ENCODE measurements around the gene FTL. TPM values are rescaled to one million over a fixed set of nuclear protein-coding genes. Genes with fewer than 3 reads are reported as not detected.

FTL gene
- total and polyA plus RNA-seq, 2 experiments from 2014 or later: 8,878 to 15,987 TPM

DNA sequence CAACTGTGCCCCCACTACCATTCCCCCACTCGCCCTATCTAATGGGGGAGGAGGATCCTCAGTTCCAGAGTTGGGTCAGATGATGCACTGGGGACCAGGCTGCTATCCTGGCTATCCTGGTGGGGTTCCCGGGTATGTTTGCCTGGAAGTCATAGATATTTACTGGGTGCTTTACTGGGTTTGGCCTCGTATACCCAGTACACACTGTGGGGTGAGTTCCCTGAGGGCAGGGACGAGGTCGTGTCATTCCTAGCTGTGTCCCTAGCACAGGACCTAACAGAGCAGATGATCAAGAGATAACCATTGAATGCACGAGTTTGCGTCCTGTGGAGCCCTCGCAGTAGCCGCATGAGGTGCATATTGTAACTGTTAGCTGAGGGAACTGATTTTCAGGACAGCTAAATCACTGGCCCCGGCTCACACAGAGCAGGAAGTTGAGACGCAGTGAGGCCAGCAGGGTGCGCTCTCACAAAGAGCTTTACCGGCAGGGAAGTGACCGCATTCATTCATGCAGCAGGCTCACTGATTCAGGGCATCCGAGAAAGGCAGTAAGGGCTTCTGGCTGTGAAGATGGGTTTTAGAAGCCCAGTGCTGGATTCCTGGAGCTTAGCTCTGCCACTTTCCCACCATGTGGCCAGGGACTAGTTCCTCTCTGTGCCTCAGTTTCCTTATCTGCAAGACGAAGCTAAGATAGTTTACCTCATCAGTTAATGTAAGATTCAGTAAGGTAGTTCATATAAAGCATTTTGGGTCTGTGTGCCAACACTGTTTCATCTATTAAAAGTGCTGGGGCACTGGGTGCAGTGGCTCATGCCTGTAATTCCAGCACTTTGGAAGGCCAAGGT lies 34.6 kb downstream of the FTL start:
- Histone ChIP-seq H3K27me3 (no peaks in the 10 kb centered on the region), H3K9me2 (replicated peaks; ENCODE audit: insufficient read depth) (no peaks in the 10 kb centered on the region), H4K20me1 (ENCODE audit: insufficient read depth, poor library complexity, severe bottlenecking) (no peaks in the 10 kb centered on the region), H3K9me3 (ENCODE audit: low read depth) (no peaks in the 10 kb centered on the region), H3K36me3 (replicated peaks; ENCODE audit: insufficient read depth, low read depth) (no peaks in the 10 kb centered on the region), H3K4me1 (ENCODE audit: insufficient read depth) (peaks cover 2% of the 10 kb centered on the region), H3K4me2 (no peak overlapping the region), H3K79me2 (peaks cover 36% of the 10 kb centered on the region), H3K27ac (no peak overlapping the region), H3K4me3 (no peak overlapping the region), H2AFZ (no peak overlapping the region)
- 60% methylated on average over 16 of the region's 16 CpGs for WGBS (ENCODE audit: low lambda C conversion rate, missing lambda C conversion rate)
- TF ChIP-seq, protein P1, sequence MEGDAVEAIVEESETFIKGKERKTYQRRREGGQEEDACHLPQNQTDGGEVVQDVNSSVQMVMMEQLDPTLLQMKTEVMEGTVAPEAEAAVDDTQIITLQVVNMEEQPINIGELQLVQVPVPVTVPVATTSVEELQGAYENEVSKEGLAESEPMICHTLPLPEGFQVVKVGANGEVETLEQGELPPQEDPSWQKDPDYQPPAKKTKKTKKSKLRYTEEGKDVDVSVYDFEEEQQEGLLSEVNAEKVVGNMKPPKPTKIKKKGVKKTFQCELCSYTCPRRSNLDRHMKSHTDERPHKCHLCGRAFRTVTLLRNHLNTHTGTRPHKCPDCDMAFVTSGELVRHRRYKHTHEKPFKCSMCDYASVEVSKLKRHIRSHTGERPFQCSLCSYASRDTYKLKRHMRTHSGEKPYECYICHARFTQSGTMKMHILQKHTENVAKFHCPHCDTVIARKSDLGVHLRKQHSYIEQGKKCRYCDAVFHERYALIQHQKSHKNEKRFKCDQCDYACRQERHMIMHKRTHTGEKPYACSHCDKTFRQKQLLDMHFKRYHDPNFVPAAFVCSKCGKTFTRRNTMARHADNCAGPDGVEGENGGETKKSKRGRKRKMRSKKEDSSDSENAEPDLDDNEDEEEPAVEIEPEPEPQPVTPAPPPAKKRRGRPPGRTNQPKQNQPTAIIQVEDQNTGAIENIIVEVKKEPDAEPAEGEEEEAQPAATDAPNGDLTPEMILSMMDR (IDR thresholded peaks at IDR 0.05; ENCODE audit: poor library complexity): peak; percentile 58
- TF ChIP-seq EZH2 (IDR thresholded peaks at IDR 0.05; ENCODE audit: borderline replicate concordance) (no peak), EZH2phosphoT487 (IDR thresholded peaks at IDR 0.05; ENCODE audit: low read depth, severe bottlenecking, unreplicated experiment) (no peak)
- DNase-seq (ENCODE audit: low spot score): peak; percentile 79

DNA sequence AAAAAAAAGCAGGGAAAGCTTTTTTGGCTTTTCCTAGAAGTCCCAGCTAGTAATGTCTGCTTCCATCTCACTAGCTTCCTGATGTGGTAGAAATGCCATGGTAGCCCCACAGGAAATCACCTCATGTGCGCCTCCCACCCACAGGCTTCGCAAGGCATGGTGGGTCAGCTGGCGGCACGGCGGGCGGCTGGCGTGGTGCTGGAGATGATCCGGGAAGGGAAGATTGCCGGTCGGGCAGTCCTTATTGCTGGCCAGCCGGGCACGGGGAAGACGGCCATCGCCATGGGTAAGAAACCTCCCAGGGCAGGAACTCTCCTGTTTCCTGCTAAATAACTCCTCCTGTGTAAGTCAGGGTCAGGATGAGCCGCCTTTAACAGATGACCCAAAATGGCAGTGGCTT lies 39.0 kb downstream of the FTL start:
- Histone ChIP-seq H3K79me2 (peaks cover 2% of the 10 kb centered on the region), H2AFZ (no peak overlapping the region), H3K4me1 (ENCODE audit: insufficient read depth) (no peaks in the 10 kb centered on the region), H4K20me1 (ENCODE audit: insufficient read depth, poor library complexity, severe bottlenecking) (no peaks in the 10 kb centered on the region), H3K36me3 (replicated peaks; ENCODE audit: insufficient read depth, low read depth) (no peaks in the 10 kb centered on the region), H3K27ac (no peak overlapping the region), H3K9me3 (ENCODE audit: low read depth) (no peaks in the 10 kb centered on the region), H3K27me3 (no peaks in the 10 kb centered on the region), H3K9me2 (replicated peaks; ENCODE audit: insufficient read depth) (no peaks in the 10 kb centered on the region), H3K4me2 (no peak overlapping the region), H3K4me3 (no peak overlapping the region)
- 99% methylated on average over 15 of the region's 15 CpGs for WGBS (ENCODE audit: low lambda C conversion rate, missing lambda C conversion rate)
- no peak for TF ChIP-seq EZH2 (IDR thresholded peaks at IDR 0.05; ENCODE audit: borderline replicate concordance)
- no peak for TF ChIP-seq EZH2phosphoT487 (IDR thresholded peaks at IDR 0.05; ENCODE audit: low read depth, severe bottlenecking, unreplicated experiment)
- no peak for DNase-seq (ENCODE audit: low spot score)

DNA sequence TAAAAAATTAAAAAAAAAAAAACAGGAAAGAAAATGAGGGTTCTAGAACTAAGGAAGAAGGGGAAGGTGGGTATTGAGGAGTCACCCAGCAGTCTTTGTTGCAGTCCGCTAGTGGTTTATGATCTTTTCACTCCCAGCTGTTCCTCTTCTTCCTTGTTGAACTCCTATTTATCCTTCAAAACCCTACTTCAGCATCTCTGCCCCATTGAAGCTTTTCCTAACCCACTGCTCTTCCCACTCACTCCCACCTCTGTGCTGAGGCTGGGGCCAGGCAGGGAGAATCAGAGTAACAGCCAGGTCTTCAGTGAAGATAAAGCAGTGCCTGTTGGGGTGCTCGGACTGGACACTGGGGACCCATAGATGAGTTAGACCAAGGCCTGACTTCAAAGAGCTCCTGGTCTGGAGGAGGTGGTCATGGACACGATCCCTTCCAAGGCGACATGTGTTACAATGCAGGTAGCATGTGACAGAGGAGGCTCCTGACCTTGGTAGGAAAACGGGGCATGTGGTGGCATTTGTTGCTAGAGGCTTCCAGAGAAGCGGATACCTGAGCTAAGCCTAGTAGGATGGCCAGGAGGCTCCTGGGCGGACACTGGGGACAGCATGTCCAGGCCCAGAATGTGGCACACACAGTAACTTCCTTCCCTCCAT lies 40.0 kb downstream of the FTL start:
- no peak for TF ChIP-seq EZH2phosphoT487 (IDR thresholded peaks at IDR 0.05; ENCODE audit: low read depth, severe bottlenecking, unreplicated experiment)
- TF ChIP-seq, protein P1 (IDR thresholded peaks at IDR 0.05; ENCODE audit: poor library complexity): no peak
- TF ChIP-seq EZH2 (IDR thresholded peaks at IDR 0.05; ENCODE audit: borderline replicate concordance): no peak
- Histone ChIP-seq H3K4me2 (no peak overlapping the region), H3K27me3 (no peaks in the 10 kb centered on the region), H2AFZ (no peak overlapping the region), H4K20me1 (ENCODE audit: insufficient read depth, poor library complexity, severe bottlenecking) (no peaks in the 10 kb centered on the region), H3K36me3 (replicated peaks; ENCODE audit: insufficient read depth, low read depth) (no peaks in the 10 kb centered on the region), H3K4me1 (ENCODE audit: insufficient read depth) (no peaks in the 10 kb centered on the region), H3K4me3 (no peak overlapping the region), H3K9me2 (replicated peaks; ENCODE audit: insufficient read depth) (no peaks in the 10 kb centered on the region), H3K79me2 (peaks cover 2% of the 10 kb centered on the region), H3K9me3 (ENCODE audit: low read depth) (no peaks in the 10 kb centered on the region), H3K27ac (no peak overlapping the region)
- 97% methylated on average over 7 of the region's 7 CpGs for WGBS (ENCODE audit: low lambda C conversion rate, missing lambda C conversion rate)
- no peak for DNase-seq (ENCODE audit: low spot score)

DNA sequence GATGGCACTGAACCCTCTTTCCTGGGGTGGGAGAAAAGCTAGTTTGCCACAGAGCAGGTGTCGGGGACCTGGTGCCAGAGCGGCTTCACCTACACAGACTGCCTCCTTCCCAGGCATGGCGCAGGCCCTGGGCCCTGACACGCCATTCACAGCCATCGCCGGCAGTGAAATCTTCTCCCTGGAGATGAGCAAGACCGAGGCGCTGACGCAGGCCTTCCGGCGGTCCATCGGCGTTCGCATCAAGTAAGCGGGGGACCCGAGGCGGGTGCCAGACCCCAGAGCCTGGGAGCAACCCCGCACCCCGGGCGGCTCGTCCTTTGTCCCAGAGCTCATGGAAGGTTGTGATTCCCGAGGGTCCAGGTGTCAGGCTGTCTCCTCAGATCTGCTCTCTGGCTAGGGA lies 41.8 kb downstream of the FTL start:
- no peak overlapping the region for H2AFZ ChIP-seq
- H3K4me1 ChIP-seq (ENCODE audit: insufficient read depth): no peaks in the 10 kb centered on the region
- H3K9me2 ChIP-seq (replicated peaks; ENCODE audit: insufficient read depth): no peaks in the 10 kb centered on the region
- TF ChIP-seq, protein P1 (IDR thresholded peaks at IDR 0.05; ENCODE audit: poor library complexity): no peak
- TF ChIP-seq EZH2phosphoT487 (IDR thresholded peaks at IDR 0.05; ENCODE audit: low read depth, severe bottlenecking, unreplicated experiment): no peak
- TF ChIP-seq EZH2 (IDR thresholded peaks at IDR 0.05; ENCODE audit: borderline replicate concordance): no peak
- H3K4me2 ChIP-seq: no peak overlapping the region
- DNase-seq (ENCODE audit: low spot score): no peak
- no peaks in the 10 kb centered on the region for H3K79me2 ChIP-seq
- no peaks in the 10 kb centered on the region for H3K27me3 ChIP-seq
- no peak overlapping the region for H3K4me3 ChIP-seq
- H4K20me1 ChIP-seq (ENCODE audit: insufficient read depth, poor library complexity, severe bottlenecking): no peaks in the 10 kb centered on the region
- WGBS (ENCODE audit: low lambda C conversion rate, missing lambda C conversion rate): 98% methylated on average over 22 of the region's 22 CpGs
- no peak overlapping the region for H3K27ac ChIP-seq
- H3K9me3 ChIP-seq (ENCODE audit: low read depth): no peaks in the 10 kb centered on the region
- no peaks in the 10 kb centered on the region for H3K36me3 ChIP-seq (replicated peaks; ENCODE audit: insufficient read depth, low read depth)
